Measurements from ENCODE around the gene RALGPS1. TPM values are rescaled to one million over a fixed set of nuclear protein-coding genes. Genes with fewer than 3 reads are reported as not detected.
A peak's percentile ranks its signal among the peaks of the same experiment; 100 is the strongest.

Gene RALGPS1
- total RNA-seq, 2 experiments from 2014 or later = 14.1 to 14.4 TPM

DNA sequence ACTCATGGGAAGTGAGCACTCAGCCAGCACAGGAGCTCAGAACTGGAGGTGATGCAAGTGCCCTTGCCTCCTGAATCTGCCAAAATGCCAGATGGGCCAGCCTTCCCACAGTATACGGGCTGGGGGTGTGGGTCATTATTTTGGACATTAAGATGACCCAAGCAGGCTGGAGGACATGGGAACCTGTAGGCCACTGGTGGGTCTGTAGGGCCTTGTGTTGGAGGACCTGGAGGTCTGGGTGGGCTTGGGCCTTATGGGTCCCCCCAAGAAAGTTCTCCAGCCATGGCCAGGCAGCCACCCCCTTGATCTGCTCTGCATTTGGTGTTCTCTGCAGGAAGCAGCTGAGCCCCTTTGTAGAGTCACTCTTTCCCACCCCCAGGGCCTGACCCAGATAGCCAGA, 278.9 kb downstream of the RALGPS1 start:
- no peaks in the 10 kb centered on the region for H3K4me1 ChIP-seq (ENCODE audit: insufficient read depth, low read length, poor library complexity, severe bottlenecking)
- H3K79me2 ChIP-seq (ENCODE audit: insufficient read depth, low read depth, low read length) = no peaks in the 10 kb centered on the region
- H4K20me1 ChIP-seq (ENCODE audit: insufficient read depth, low read length) = no peaks in the 10 kb centered on the region
- H3K9me3 ChIP-seq (ENCODE audit: low read length) = no peaks in the 10 kb centered on the region
- H3K36me3 ChIP-seq (ENCODE audit: insufficient read depth, low read length) = no peaks in the 10 kb centered on the region
- intact Hi-C loops (cut with micrococcal nuclease; ENCODE audit: unreplicated experiment) = loop anchor here (10.0 kb wide), 1 partner anchor 99 kb away; no protein-coding TSS in a partner anchor
- H3K9me2 ChIP-seq (ENCODE audit: insufficient read depth, low read length) = no peaks in the 10 kb centered on the region
- no peak overlapping the region for H2AFZ ChIP-seq (ENCODE audit: low read length)
- no TSS peak for BruUV-seq (replicated peaks)
- ChIA-PET CTCF (ENCODE audit: unreplicated experiment) (interaction anchor here (0.6 kb wide), 1 partner anchor 10 kb away, joined by 3 read pairs; no protein-coding TSS in a partner anchor), POLR2A (no interaction called here)
- H3K4me2 ChIP-seq (ENCODE audit: low read length) = no peak overlapping the region
- no peak for DNase-seq (ENCODE audit: low spot score)
- no peak overlapping the region for H3K27ac ChIP-seq (ENCODE audit: low read depth, low read length, poor library complexity, severe bottlenecking)
- TF ChIP-seq EZH2phosphoT487 (IDR thresholded peaks at IDR 0.05; ENCODE audit: borderline replicate concordance, low read depth, low read length) = no peak
- no peak overlapping the region for H3K4me3 ChIP-seq (ENCODE audit: low read depth, low read length, poor library complexity, severe bottlenecking)

- H3K4me2 ChIP-seq (ENCODE audit: low read length) = no peak overlapping the region
- H3K27ac ChIP-seq (ENCODE audit: low read depth, low read length, poor library complexity, severe bottlenecking) = no peak overlapping the region
- BruUV-seq (replicated peaks) = no TSS peak
- intact Hi-C loops (cut with micrococcal nuclease; ENCODE audit: unreplicated experiment) = loop anchor here (10.0 kb wide), 1 partner anchor 100 kb away; no protein-coding TSS in a partner anchor
- no peak for DNase-seq (ENCODE audit: low spot score)
- no peak overlapping the region for H3K4me3 ChIP-seq (ENCODE audit: low read depth, low read length, poor library complexity, severe bottlenecking)
- ChIA-PET CTCF (ENCODE audit: unreplicated experiment) (interaction anchor here (0.6 kb wide), 1 partner anchor 269 kb away, joined by 3 read pairs; no protein-coding TSS in a partner anchor), POLR2A (no interaction called here)
- H3K36me3 ChIP-seq (ENCODE audit: insufficient read depth, low read length) = no peaks in the 10 kb centered on the region
- H4K20me1 ChIP-seq (ENCODE audit: insufficient read depth, low read length) = no peaks in the 10 kb centered on the region
- H3K79me2 ChIP-seq (ENCODE audit: insufficient read depth, low read depth, low read length) = no peaks in the 10 kb centered on the region
- H2AFZ ChIP-seq (ENCODE audit: low read length) = no peak overlapping the region
- TF ChIP-seq EZH2phosphoT487 (IDR thresholded peaks at IDR 0.05; ENCODE audit: borderline replicate concordance, low read depth, low read length) = no peak
- TF ChIP-seq, protein P1, sequence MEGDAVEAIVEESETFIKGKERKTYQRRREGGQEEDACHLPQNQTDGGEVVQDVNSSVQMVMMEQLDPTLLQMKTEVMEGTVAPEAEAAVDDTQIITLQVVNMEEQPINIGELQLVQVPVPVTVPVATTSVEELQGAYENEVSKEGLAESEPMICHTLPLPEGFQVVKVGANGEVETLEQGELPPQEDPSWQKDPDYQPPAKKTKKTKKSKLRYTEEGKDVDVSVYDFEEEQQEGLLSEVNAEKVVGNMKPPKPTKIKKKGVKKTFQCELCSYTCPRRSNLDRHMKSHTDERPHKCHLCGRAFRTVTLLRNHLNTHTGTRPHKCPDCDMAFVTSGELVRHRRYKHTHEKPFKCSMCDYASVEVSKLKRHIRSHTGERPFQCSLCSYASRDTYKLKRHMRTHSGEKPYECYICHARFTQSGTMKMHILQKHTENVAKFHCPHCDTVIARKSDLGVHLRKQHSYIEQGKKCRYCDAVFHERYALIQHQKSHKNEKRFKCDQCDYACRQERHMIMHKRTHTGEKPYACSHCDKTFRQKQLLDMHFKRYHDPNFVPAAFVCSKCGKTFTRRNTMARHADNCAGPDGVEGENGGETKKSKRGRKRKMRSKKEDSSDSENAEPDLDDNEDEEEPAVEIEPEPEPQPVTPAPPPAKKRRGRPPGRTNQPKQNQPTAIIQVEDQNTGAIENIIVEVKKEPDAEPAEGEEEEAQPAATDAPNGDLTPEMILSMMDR (conservative IDR thresholded peaks at IDR 0.05; ENCODE audit: low read length) = 0 out of 2 replicates have a peak, but pooled peaks have one; percentile 26
- peaks cover 3% of the 10 kb centered on the region for H3K4me1 ChIP-seq (ENCODE audit: insufficient read depth, low read length, poor library complexity, severe bottlenecking)
- H3K9me3 ChIP-seq (ENCODE audit: low read length) = no peaks in the 10 kb centered on the region
- no peaks in the 10 kb centered on the region for H3K9me2 ChIP-seq (ENCODE audit: insufficient read depth, low read length)
Measured at GRCh38 chr9:127194881-127195713, 280.5 kb downstream of the RALGPS1 start.

- POLR2A ChIA-PET = no interaction called here
- Histone ChIP-seq H4K20me1 (ENCODE audit: insufficient read depth, low read length) (no peaks in the 10 kb centered on the region), H3K36me3 (ENCODE audit: insufficient read depth, low read length) (no peaks in the 10 kb centered on the region), H3K4me1 (ENCODE audit: insufficient read depth, low read length, poor library complexity, severe bottlenecking) (peaks cover 3% of the 10 kb centered on the region), H3K4me3 (ENCODE audit: low read depth, low read length, poor library complexity, severe bottlenecking) (no peak overlapping the region), H3K9me3 (ENCODE audit: low read length) (no peaks in the 10 kb centered on the region), H3K79me2 (ENCODE audit: insufficient read depth, low read depth, low read length) (no peaks in the 10 kb centered on the region), H2AFZ (ENCODE audit: low read length) (no peak overlapping the region), H3K9me2 (ENCODE audit: insufficient read depth, low read length) (no peaks in the 10 kb centered on the region), H3K27ac (ENCODE audit: low read depth, low read length, poor library complexity, severe bottlenecking) (no peak overlapping the region), H3K4me2 (ENCODE audit: low read length) (no peak overlapping the region)
- intact Hi-C loops (cut with micrococcal nuclease; ENCODE audit: unreplicated experiment) = loop anchor here (10.0 kb wide), 1 partner anchor 101 kb away; no protein-coding TSS in a partner anchor
- no peak for DNase-seq (ENCODE audit: low spot score)
- TF ChIP-seq, protein P1 (conservative IDR thresholded peaks at IDR 0.05; ENCODE audit: low read length) = no peak
- TF ChIP-seq EZH2phosphoT487 (IDR thresholded peaks at IDR 0.05; ENCODE audit: borderline replicate concordance, low read depth, low read length) = no peak
- CTCF ChIA-PET (ENCODE audit: unreplicated experiment) = interaction anchor here (0.6 kb wide), 1 partner anchor 15 kb away, joined by 3 read pairs; no protein-coding TSS in a partner anchor
- no TSS peak for BruUV-seq (replicated peaks)
Measured at GRCh38 chr9:127195976-127196825, 281.6 kb downstream of the RALGPS1 start.

Measured in OCI-LY7 (cell line).